Body of pancreas (tissue), 4 donors: ENCODE data around the gene EPSTI1.
"Not testable (repeated sequence)": the region's sequence is repeated elsewhere in the genome, so short reads cannot be mapped to it uniquely, and the experiment has no call there.

Experiments
- CTCF ChIP-seq, 7 experiments: fragments of 450-650 bp in 4 of 7; fragments of 200-600 bp in 3 of 7; sonication (generic) in 3 of 7; IDR thresholded peaks; one replicate each; pipeline ENCODE4 v1.5.1; 2016 to 2019; ENCODE audit warnings: antibody characterized with exemption in 7 of 7
- POLR2A ChIP-seq, 3 donors: fragments of 450-650 bp; IDR thresholded peaks; one replicate each; pipeline ENCODE4 v1.6.1; 2016; ENCODE audit warnings: antibody characterized with exemption in 3 of 3, mild to moderate bottlenecking in 2 of 3

GRCh38 chr13:43040581-43041368, 48.7 kb upstream of the EPSTI1 start:
- not testable (repeated sequence) for TF ChIP-seq CTCF, POLR2A (IDR thresholded peaks at IDR 0.05)
